ENCODE measurements around the gene DCLK1. TPM values are rescaled to one million over a fixed set of nuclear protein-coding genes. Genes with fewer than 3 reads are reported as not detected.

DCLK1 gene
- total RNA-seq, 1 donor from 2014 or later, result 2.2 TPM

DNA sequence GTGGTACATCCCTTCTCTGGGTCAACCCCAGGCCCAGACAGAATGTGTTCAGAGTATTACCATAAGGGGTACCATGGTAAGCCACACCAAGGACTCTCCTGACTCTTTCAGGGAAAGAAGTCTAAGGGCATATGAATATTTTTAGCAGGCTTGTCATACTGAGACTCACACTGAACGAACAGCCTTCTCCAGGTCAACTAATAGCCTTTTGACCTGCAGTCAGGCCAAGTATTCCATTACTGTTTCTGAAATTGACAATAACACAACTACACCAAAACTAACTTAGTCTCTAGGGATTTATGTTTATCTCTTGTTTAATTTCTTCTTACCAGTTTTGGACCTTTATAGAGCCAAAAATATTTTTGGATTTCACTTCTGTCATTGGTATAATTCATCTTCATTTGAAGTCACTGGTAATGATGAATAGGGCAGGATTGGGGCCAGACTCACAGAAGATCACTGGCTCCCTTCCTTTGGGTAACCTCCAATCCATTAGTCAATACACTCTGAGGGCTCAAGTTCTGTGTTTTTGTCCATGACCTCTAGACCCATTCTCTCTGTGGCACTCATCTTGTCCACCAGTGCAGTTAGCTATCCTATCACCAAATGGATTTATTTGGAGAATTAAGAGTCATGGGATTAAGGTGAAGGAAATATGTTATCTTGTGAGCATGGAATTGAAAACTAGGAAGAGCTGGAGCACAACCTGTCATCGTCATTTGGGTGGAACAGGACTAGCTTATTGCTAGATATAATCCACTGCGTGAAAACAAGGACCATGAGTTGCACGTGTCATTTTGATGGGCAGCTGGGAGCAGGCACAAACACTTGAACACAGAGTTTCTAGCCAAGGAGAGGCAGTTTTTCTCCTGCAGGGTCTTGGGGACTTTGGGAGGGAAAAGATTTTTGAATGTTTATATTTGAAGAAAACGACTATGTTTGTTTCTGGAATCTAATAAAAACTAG, 313.3 kb downstream of the DCLK1 start:
- DNase-seq (ENCODE audit: low read depth), result no peak
- TF ChIP-seq, protein P1, sequence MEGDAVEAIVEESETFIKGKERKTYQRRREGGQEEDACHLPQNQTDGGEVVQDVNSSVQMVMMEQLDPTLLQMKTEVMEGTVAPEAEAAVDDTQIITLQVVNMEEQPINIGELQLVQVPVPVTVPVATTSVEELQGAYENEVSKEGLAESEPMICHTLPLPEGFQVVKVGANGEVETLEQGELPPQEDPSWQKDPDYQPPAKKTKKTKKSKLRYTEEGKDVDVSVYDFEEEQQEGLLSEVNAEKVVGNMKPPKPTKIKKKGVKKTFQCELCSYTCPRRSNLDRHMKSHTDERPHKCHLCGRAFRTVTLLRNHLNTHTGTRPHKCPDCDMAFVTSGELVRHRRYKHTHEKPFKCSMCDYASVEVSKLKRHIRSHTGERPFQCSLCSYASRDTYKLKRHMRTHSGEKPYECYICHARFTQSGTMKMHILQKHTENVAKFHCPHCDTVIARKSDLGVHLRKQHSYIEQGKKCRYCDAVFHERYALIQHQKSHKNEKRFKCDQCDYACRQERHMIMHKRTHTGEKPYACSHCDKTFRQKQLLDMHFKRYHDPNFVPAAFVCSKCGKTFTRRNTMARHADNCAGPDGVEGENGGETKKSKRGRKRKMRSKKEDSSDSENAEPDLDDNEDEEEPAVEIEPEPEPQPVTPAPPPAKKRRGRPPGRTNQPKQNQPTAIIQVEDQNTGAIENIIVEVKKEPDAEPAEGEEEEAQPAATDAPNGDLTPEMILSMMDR (conservative IDR thresholded peaks at IDR 0.05; ENCODE audit: low read depth, low read length), result no peak
- H3K4me3 ChIP-seq (ENCODE audit: low read depth, low read length), result no peak overlapping the region

DNA sequence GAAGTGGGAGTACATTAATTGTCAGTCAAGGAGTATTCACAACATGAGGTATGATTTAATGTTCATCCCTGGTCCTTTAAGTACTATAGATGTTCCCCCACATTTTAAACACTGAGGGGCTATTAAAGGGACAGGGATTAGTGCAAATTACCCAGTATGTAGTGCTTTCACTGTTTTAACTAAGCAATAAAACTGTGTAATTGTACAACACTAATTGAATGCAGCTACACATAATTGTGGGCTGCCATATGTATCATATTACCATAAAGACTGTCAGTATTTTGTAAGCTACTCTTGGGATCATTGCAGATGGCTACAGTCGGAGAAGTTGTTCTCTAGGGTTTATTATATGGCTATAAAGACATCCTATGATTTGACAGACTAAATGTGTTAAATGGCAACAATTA, 316.6 kb downstream of the DCLK1 start:
- DNase-seq (ENCODE audit: low read depth), result no peak
- H3K4me3 ChIP-seq (ENCODE audit: low read depth, low read length), result no peak overlapping the region
- TF ChIP-seq, protein P1 (conservative IDR thresholded peaks at IDR 0.05; ENCODE audit: low read depth, low read length), result no peak

DNA sequence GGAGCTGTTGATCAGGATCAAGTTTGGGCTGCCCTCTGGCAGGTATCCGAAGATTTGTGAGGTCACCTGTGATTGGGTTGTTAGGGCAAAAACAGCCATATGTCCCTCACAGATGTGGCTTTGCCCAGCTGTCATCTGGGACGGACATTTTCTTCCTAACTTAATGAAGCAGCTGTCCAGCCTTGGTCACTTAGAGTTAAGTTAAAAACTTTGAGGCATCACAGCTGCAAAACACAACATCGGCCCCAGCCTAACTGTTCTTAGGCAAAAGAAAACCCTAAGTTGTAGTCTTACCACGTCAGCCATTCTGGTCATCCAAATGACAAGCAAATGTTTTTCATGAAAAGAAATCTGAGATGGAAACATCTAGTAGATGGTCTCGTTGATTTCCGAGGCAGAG, 318.4 kb downstream of the DCLK1 start:
- no peak overlapping the region for H3K4me3 ChIP-seq (ENCODE audit: low read depth, low read length)
- DNase-seq (ENCODE audit: low read depth), result no peak
- TF ChIP-seq, protein P1 (conservative IDR thresholded peaks at IDR 0.05; ENCODE audit: low read depth, low read length), result no peak

DNA sequence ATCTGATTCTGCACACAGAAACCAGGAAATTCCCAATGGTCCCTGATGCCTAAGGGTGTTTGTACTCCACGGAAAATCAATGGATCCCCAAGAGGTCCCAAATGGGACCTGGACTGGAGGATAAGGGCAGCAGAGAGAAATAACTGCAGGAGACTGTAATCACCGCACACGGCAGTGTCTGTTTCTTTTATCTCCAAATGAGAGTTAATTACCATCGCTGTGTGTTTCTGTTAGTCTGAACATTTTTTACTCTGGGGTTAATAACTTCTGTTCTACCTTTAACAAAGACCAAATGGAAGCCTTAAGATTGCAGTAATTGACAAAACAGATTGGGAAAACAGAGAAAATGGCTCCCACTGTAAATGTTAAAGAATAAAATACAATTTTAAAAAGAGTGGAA, 320.9 kb downstream of the DCLK1 start:
- TF ChIP-seq, protein P1 (conservative IDR thresholded peaks at IDR 0.05; ENCODE audit: low read depth, low read length), result no peak
- no peak for DNase-seq (ENCODE audit: low read depth)

DNA sequence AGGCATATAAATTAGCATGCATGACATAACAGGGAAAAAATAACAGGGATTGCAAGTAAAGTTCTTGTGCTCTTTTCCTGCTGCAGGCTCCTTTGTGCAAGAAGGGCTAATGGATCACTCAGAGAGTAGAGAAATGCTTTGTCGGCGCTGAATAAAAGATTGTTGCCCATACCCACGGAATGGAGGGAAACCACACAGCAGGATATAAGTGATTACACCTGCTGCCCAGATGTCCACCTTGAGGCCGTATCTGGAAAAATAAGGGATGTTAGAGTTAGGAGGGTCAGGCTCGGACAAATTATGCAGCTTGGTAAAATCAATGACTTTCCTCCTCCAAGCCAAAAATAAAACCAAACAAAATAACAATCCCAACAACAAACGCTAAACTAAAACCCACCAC, 322.3 kb downstream of the DCLK1 start:
- TF ChIP-seq, protein P1 (conservative IDR thresholded peaks at IDR 0.05; ENCODE audit: low read depth, low read length), result no peak
- H3K4me3 ChIP-seq (ENCODE audit: low read depth, low read length), result no peak overlapping the region
- no peak for DNase-seq (ENCODE audit: low read depth)

More for the DNA sequence above, 320.9 kb downstream of the DCLK1 start:
- H3K4me3 ChIP-seq (ENCODE audit: low read depth, low read length), result no peak overlapping the region

DNA sequence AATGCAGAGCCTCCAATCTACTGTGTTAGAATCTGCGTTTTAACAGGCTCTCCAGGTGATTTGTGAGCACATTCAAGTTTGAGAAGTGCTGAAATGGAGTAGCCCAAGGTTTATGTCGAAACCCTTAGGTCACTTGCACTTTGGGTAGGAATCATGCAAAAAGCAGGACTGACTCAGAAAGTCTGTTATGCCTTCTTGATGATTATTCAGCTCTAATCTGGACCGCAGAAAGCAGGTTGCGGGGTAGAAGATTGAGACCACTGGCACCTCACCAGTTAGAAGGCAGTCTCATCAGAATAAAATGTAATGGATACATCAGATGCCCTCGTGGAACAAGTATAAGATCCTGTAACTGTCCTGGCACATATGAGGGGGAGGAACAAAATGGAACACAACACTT, 326.3 kb downstream of the DCLK1 start:
- no peak overlapping the region for H3K4me3 ChIP-seq (ENCODE audit: low read depth, low read length)
- no peak for DNase-seq (ENCODE audit: low read depth)
- TF ChIP-seq, protein P1 (conservative IDR thresholded peaks at IDR 0.05; ENCODE audit: low read depth, low read length), result no peak
